Measurements from ENCODE around the gene ODC1.

- TF ChIP-seq CTCF (IDR thresholded peaks at IDR 0.05; ENCODE audit: low read depth, low read length): no peak
- no peak for TF ChIP-seq POLR2A (IDR thresholded peaks at IDR 0.05; ENCODE audit: extremely low read depth, insufficient read length)
Observed at GRCh38 chr2:10411557-10411956, 36.6 kb downstream of the ODC1 start.

Data from NB4 (cell line).